HEK293T (cell line): ENCODE data around the gene GALNS.

Experiments
- ARNT ChIP-seq: fragments of 450-650 bp; IDR thresholded peaks from 2 replicates; pipeline ENCODE4 v1.6.1; 2017; ENCODE audit warnings: mild to moderate bottlenecking
- FOXA1 ChIP-seq: fragments of 450-650 bp; IDR thresholded peaks from 2 replicates; pipeline ENCODE4 v1.6.1; 2016; ENCODE audit warnings: mild to moderate bottlenecking
- FOXK2 ChIP-seq: fragments of 450-650 bp; IDR thresholded peaks from 2 replicates; pipeline ENCODE4 v1.6.1; 2016; ENCODE audit warnings: mild to moderate bottlenecking
- FOXM1 ChIP-seq: fragments of 450-650 bp; IDR thresholded peaks from 2 replicates; pipeline ENCODE4 v1.6.1; 2017; ENCODE audit warnings: mild to moderate bottlenecking, borderline replicate concordance
- L3MBTL2 ChIP-seq: fragments of 450-650 bp; conservative IDR thresholded peaks from 2 replicates; pipeline ENCODE4 v1.6.1; 2016; ENCODE audit warnings: mild to moderate bottlenecking
- LEF1 ChIP-seq: fragments of 450-650 bp; IDR thresholded peaks from 2 replicates; pipeline ENCODE4 v1.6.1; 2017; ENCODE audit warnings: mild to moderate bottlenecking, borderline replicate concordance
- SP1 ChIP-seq: fragments of 450-650 bp; IDR thresholded peaks from 2 replicates; pipeline ENCODE4 v1.6.1; 2017
- SUZ12 ChIP-seq: fragments of 450-650 bp; IDR thresholded peaks from 2 replicates; pipeline ENCODE4 v1.6.1; 2016; ENCODE audit warnings: mild to moderate bottlenecking
- TARDBP ChIP-seq: fragments of 450-650 bp; IDR thresholded peaks from 2 replicates; pipeline ENCODE4 v1.6.1; 2016
- ZNF384 ChIP-seq: fragments of 450-650 bp; IDR thresholded peaks from 2 replicates; pipeline ENCODE4 v1.6.1; 2016

- TF ChIP-seq ARNT (no peak), SP1 (no peak), FOXK2 (no peak), LEF1 (no peak), FOXM1 (no peak), ZNF384 (no peak), L3MBTL2 (no peak), SUZ12 (no peak), TARDBP (no peak), FOXA1 (no peak)
Measured at GRCh38 chr16:88868974-88869672, 12.4 kb upstream of the GALNS start.
